NCI-H510A treated with DMSO at 0.1 percent for 48 hours (cell line): Measurements from ENCODE around the gene TMEM272.

Experiments used
- DNase-seq: peaks from one replicate; lab custom pipeline; 2025; lab: John Stamatoyannopoulos, UW

TMEM272 gene

GRCh38 chr13:51849145-51850101 lies 4.4 kb upstream of the TMEM272 start:
- no peak for DNase-seq

GRCh38 chr13:51848674-51849073 lies 3.7 kb upstream of the TMEM272 start:
- DNase-seq = no peak

GRCh38 chr13:51846756-51847155 lies 1.8 kb upstream of the TMEM272 start:
- DNase-seq = no peak

GRCh38 chr13:51845574-51846318 lies 769 bp upstream of the TMEM272 start:
- DNase-seq = no peak

- DNase-seq = no peak
These were observed 1.4 kb downstream of the TMEM272 start for GRCh38 chr13:51843529-51843928.

- no peak for DNase-seq
These were observed 3.2 kb downstream of the TMEM272 start for GRCh38 chr13:51841732-51842131.

GRCh38 chr13:51840917-51841316 lies 4.1 kb downstream of the TMEM272 start:
- DNase-seq = no peak

- no peak for DNase-seq
These were observed 5.1 kb downstream of the TMEM272 start for GRCh38 chr13:51839711-51840540.

GRCh38 chr13:51838240-51838846 lies 6.6 kb downstream of the TMEM272 start:
- no peak for DNase-seq

- DNase-seq = no peak
These were observed 8.0 kb downstream of the TMEM272 start for GRCh38 chr13:51837016-51837415.

GRCh38 chr13:51834581-51835171 lies 10.3 kb downstream of the TMEM272 start:
- no peak for DNase-seq

- DNase-seq = no peak
These were observed 11.0 kb downstream of the TMEM272 start for GRCh38 chr13:51833980-51834379.

GRCh38 chr13:51832471-51833152 lies 12.4 kb downstream of the TMEM272 start:
- DNase-seq = no peak

- DNase-seq = no peak
These were observed 13.5 kb downstream of the TMEM272 start for GRCh38 chr13:51831519-51831918.

GRCh38 chr13:51829568-51829899 lies 15.4 kb downstream of the TMEM272 start:
- DNase-seq = no peak

GRCh38 chr13:51828730-51829567 lies 16.0 kb downstream of the TMEM272 start:
- no peak for DNase-seq

- DNase-seq = no peak
These were observed 17.7 kb downstream of the TMEM272 start for GRCh38 chr13:51827254-51827653.

GRCh38 chr13:51826606-51827005 lies 18.4 kb downstream of the TMEM272 start:
- no peak for DNase-seq

- no peak for DNase-seq
These were observed 19.2 kb downstream of the TMEM272 start for GRCh38 chr13:51825681-51826254.

- DNase-seq = no peak
These were observed 19.8 kb downstream of the TMEM272 start for GRCh38 chr13:51825165-51825592.
